Neural cell (in vitro differentiated cells): Measurements from ENCODE around the gene DNAJB8. TPM values are rescaled to one million over a fixed set of nuclear protein-coding genes. Genes with fewer than 3 reads are reported as not detected.

Experiments
- H2AFZ ChIP-seq: fragments of 200-600, 300-800 bp; sonication (generic), shearing (Covaris generic); 2 replicates; pipeline ENCODE4 v1.6.0; 2014; ENCODE audit warnings: low read depth, mild to moderate bottlenecking, antibody characterized with exemption, low read length, moderate library complexity
- H3F3A ChIP-seq: fragments of 200-600 bp; shearing (Covaris generic); 2 replicates; pipeline ENCODE4 v1.6.1; 2016; ENCODE audit warnings: mild to moderate bottlenecking, moderate library complexity, mixed read lengths, antibody characterized with exemption, low read length; ENCODE audit not compliant: insufficient read depth, poor library complexity, severe bottlenecking
- H3K27ac ChIP-seq: fragments of 200-600, 300-800 bp; sonication (generic), shearing (Covaris generic); 2 replicates; pipeline ENCODE4 v1.5.1; 2014; ENCODE audit warnings: mild to moderate bottlenecking, low read length, moderate library complexity
- H3K27me3 ChIP-seq: fragments of 300-800, 200-600 bp; sonication (generic), shearing (Covaris generic); 2 replicates; pipeline ENCODE4 v1.6.0; 2014; ENCODE audit warnings: mild to moderate bottlenecking, low read depth, low read length, moderate library complexity; ENCODE audit not compliant: insufficient read depth
- H3K36me3 ChIP-seq: fragments of 300-800, 200-600 bp; sonication (generic), shearing (Covaris generic); 2 replicates; pipeline ENCODE4 v1.5.1; 2014; ENCODE audit warnings: mild to moderate bottlenecking, antibody characterized with exemption, low read length, moderate library complexity; ENCODE audit not compliant: insufficient read depth
- H3K4me2 ChIP-seq: fragments of 300-800, 200-600 bp; sonication (generic), shearing (Covaris generic); 2 replicates; pipeline ENCODE4 v1.6.0; 2014; ENCODE audit warnings: mild to moderate bottlenecking, low read length
- H3K4me3 ChIP-seq: fragments of 300-800, 200-600 bp; sonication (generic), shearing (Covaris generic); 2 replicates; pipeline ENCODE4 v1.5.1; 2014; ENCODE audit warnings: mild to moderate bottlenecking, low read length, moderate library complexity
- H3K79me2 ChIP-seq: fragments of 200-600 bp; shearing (Covaris generic); replicated peaks from 2 replicates; pipeline ENCODE4 v1.6.0; 2014; ENCODE audit warnings: mild to moderate bottlenecking, low read length, moderate library complexity; ENCODE audit not compliant: insufficient read depth
- H3K9ac ChIP-seq: fragments of 300-800, 200-600 bp; sonication (generic), shearing (Covaris generic); 2 replicates; pipeline ENCODE4 v1.6.1; 2016; ENCODE audit warnings: mild to moderate bottlenecking, low read length, mixed read lengths
- H3K9me2 ChIP-seq: fragments of 200-600 bp; shearing (Covaris generic); 2 replicates; pipeline ENCODE4 v1.6.1; 2016; ENCODE audit warnings: mild to moderate bottlenecking, low read length, mixed read lengths; ENCODE audit not compliant: insufficient read depth
- H3K9me3 ChIP-seq: fragments of 200-600, 300-800 bp; sonication (generic), shearing (Covaris generic); 2 replicates; pipeline ENCODE4 v1.6.1; 2016; ENCODE audit warnings: mild to moderate bottlenecking, mixed run types, low read length, moderate library complexity, mixed read lengths
- H4K20me1 ChIP-seq: fragments of 200-600 bp; shearing (Covaris generic); 2 replicates; pipeline ENCODE4 v1.6.1; 2016; ENCODE audit warnings: mild to moderate bottlenecking, mixed run types; ENCODE audit not compliant: insufficient read depth
- CTCF ChIP-seq: fragments of 450-650 bp; IDR thresholded peaks from 2 replicates; pipeline ENCODE4 v1.5.1; 2014; ENCODE audit warnings: antibody characterized with exemption, mild to moderate bottlenecking, moderate library complexity; ENCODE audit not compliant: poor library complexity, severe bottlenecking
- EP300 ChIP-seq: fragments of 450-650 bp; conservative IDR thresholded peaks from 2 replicates; pipeline ENCODE4 v1.6.1; 2014; ENCODE audit warnings: antibody characterized with exemption, mild to moderate bottlenecking, moderate library complexity; ENCODE audit not compliant: poor library complexity, severe bottlenecking
- EZH2 ChIP-seq: fragments of 200-600, 300-800 bp; shearing (Covaris generic), sonication (generic); IDR thresholded peaks from 2 replicates; pipeline ENCODE4 v1.6.1; 2014; ENCODE audit warnings: antibody characterized with exemption, low read length, borderline replicate concordance, mild to moderate bottlenecking; ENCODE audit not compliant: insufficient read depth, poor library complexity, severe bottlenecking
- MXI1 ChIP-seq: fragments of 450-650 bp; conservative IDR thresholded peaks from 2 replicates; pipeline ENCODE4 v1.6.1; 2014; ENCODE audit warnings: antibody characterized with exemption, mild to moderate bottlenecking; ENCODE audit not compliant: poor library complexity, severe bottlenecking
- POLR2AphosphoS5 ChIP-seq: IDR thresholded peaks from 2 replicates; pipeline ENCODE4 v1.6.1; 2012
- RAD21 ChIP-seq: fragments of 450-650 bp; conservative IDR thresholded peaks from 2 replicates; pipeline ENCODE4 v1.6.1; 2014; ENCODE audit warnings: antibody characterized with exemption, mild to moderate bottlenecking, moderate library complexity
- SMC3 ChIP-seq: fragments of 450-650 bp; conservative IDR thresholded peaks from 2 replicates; pipeline ENCODE4 v1.6.1; 2014; ENCODE audit warnings: antibody characterized with exemption, mild to moderate bottlenecking, moderate library complexity; ENCODE audit not compliant: poor library complexity
- TAF1 ChIP-seq: IDR thresholded peaks from 2 replicates; pipeline ENCODE4 v1.6.1; 2012; ENCODE audit warnings: low read depth
- polyA plus RNA-seq: library from polyadenylated mRNA; depleted of rRNA; stranded (reverse); fragments of >200 nt; gene quantifications from 2 replicates; pipeline ENCODE4 v1.2.3, GENCODE V29; 2014
- TF ChIP-seq, protein P1 (sequence below): IDR thresholded peaks from 2 replicates; pipeline ENCODE4 v1.6.1; 2012; ENCODE audit warnings: borderline replicate concordance

DNAJB8 gene
- polyA plus RNA-seq, 1 donor from 2014 or later: not detected

DNA sequence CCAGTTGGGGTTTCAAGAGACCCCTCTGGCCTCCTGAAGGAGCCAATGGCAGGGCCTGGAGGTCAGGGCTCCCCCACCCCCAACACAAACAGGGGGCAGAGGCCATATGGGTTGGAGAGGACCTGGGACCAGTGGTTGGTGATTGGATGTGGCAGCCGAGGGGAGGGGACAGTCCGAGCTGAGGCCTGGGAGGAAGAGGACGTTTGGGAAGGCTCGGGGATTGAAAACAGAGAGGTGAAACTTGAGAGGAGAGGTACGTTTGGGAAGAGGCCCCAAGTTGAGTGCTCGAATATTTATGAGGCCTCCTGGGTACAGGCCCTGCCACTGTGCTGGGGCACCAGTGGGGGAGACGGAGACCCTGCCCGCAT is 53.7 kb downstream of the DNAJB8 start:
- no peak for TF ChIP-seq EP300
- no peak for TF ChIP-seq SMC3
- no peak for TF ChIP-seq EZH2
- no peak for TF ChIP-seq RAD21
- TF ChIP-seq MXI1: no peak
- TF ChIP-seq, protein P1, sequence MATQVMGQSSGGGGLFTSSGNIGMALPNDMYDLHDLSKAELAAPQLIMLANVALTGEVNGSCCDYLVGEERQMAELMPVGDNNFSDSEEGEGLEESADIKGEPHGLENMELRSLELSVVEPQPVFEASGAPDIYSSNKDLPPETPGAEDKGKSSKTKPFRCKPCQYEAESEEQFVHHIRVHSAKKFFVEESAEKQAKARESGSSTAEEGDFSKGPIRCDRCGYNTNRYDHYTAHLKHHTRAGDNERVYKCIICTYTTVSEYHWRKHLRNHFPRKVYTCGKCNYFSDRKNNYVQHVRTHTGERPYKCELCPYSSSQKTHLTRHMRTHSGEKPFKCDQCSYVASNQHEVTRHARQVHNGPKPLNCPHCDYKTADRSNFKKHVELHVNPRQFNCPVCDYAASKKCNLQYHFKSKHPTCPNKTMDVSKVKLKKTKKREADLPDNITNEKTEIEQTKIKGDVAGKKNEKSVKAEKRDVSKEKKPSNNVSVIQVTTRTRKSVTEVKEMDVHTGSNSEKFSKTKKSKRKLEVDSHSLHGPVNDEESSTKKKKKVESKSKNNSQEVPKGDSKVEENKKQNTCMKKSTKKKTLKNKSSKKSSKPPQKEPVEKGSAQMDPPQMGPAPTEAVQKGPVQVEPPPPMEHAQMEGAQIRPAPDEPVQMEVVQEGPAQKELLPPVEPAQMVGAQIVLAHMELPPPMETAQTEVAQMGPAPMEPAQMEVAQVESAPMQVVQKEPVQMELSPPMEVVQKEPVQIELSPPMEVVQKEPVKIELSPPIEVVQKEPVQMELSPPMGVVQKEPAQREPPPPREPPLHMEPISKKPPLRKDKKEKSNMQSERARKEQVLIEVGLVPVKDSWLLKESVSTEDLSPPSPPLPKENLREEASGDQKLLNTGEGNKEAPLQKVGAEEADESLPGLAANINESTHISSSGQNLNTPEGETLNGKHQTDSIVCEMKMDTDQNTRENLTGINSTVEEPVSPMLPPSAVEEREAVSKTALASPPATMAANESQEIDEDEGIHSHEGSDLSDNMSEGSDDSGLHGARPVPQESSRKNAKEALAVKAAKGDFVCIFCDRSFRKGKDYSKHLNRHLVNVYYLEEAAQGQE: no peak
- no peak for TF ChIP-seq CTCF
- TF ChIP-seq POLR2AphosphoS5: no peak
- no peak for TF ChIP-seq TAF1
- H3K27ac ChIP-seq: no peak overlapping the region
- no peaks in the 10 kb centered on the region for H3K27me3 ChIP-seq
- no peak overlapping the region for H2AFZ ChIP-seq
- no peaks in the 10 kb centered on the region for H4K20me1 ChIP-seq
- H3K4me3 ChIP-seq: no peak overlapping the region
- no peaks in the 10 kb centered on the region for H3K9me3 ChIP-seq
- no peaks in the 10 kb centered on the region for H3F3A ChIP-seq
- H3K9ac ChIP-seq: no peak overlapping the region
- H3K4me2 ChIP-seq: no peak overlapping the region
- H3K79me2 ChIP-seq: no peaks in the 10 kb centered on the region
- H3K36me3 ChIP-seq: no peaks in the 10 kb centered on the region
- no peaks in the 10 kb centered on the region for H3K9me2 ChIP-seq

Other genes starting within 250 kb of the DNAJB8 start
- gene GATA2, start 26.3 kb upstream of the DNAJB8 start, polyA plus RNA-seq: not detected in 2 replicates
- 201 and 218 TPM in 2 replicates for gene RPN1, start 183.9 kb upstream of the DNAJB8 start, polyA plus RNA-seq